Mammary epithelial cell (primary cell): ENCODE results near the gene RNF223.

Experiments
- EZH2 ChIP-seq: IDR thresholded peaks from 2 replicates; pipeline ENCODE4 v1.6.1; 2012; ENCODE audit warnings: low read length, inconsistent platforms, borderline replicate concordance
- TF ChIP-seq, protein P1 (sequence below), 2 donors: IDR thresholded peaks in 1 of 2; conservative IDR thresholded peaks in 1 of 2; 2 replicates each; pipeline ENCODE4 v1.5.1; 2011 to 2012; ENCODE audit warnings: inconsistent platforms in 2 of 2, low read length in 2 of 2, mild to moderate bottlenecking in 2 of 2, control low read depth in 1 of 2, low read depth in 1 of 2; ENCODE audit not compliant: insufficient read depth in 1 of 2; ENCODE audit errors: extremely low read depth in 1 of 2

DNA sequence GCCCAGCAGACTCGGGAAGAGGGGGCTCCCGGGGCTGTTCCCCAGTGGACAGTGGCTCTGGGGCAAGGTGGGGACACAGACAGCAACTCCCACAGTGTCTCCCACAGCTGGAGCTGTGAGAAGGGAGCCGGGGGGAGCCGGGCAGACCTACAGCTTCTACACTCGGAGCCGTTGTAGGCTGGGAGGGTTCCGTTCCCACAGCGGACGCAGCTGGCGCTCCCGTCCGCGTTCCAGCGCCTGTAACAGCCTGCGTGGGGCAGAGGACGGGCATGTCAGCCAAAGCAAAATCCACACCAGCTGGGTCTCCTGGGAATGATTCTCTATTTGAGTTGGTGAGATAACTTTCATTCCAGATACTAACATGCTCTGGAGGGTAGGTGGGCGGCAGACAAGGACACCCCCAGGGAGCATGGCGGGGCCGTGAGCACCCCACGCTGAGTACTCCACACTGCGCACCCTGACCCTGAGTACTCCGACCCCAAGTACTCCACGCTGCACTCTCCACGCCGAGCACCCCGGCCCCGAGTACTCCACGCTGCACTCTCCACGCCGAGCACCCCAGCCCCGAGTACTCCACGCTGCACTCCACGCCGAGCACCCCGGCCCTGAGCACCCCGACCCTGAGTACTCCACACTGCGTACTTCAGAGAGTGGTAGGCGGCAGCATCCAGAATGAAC, 13.4 kb upstream of the RNF223 start:
- TF ChIP-seq, protein P1, sequence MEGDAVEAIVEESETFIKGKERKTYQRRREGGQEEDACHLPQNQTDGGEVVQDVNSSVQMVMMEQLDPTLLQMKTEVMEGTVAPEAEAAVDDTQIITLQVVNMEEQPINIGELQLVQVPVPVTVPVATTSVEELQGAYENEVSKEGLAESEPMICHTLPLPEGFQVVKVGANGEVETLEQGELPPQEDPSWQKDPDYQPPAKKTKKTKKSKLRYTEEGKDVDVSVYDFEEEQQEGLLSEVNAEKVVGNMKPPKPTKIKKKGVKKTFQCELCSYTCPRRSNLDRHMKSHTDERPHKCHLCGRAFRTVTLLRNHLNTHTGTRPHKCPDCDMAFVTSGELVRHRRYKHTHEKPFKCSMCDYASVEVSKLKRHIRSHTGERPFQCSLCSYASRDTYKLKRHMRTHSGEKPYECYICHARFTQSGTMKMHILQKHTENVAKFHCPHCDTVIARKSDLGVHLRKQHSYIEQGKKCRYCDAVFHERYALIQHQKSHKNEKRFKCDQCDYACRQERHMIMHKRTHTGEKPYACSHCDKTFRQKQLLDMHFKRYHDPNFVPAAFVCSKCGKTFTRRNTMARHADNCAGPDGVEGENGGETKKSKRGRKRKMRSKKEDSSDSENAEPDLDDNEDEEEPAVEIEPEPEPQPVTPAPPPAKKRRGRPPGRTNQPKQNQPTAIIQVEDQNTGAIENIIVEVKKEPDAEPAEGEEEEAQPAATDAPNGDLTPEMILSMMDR (conservative IDR thresholded peaks at IDR 0.05 in 1 of 2, IDR thresholded peaks at IDR 0.05 in 1 of 2; ENCODE audit: extremely low read depth in 1 of 2, insufficient read depth in 1 of 2, low read depth in 1 of 2, low read length in 2 of 2) = no peak
- TF ChIP-seq EZH2 = no peak
